ENCODE data around the gene ADGRV1.

- TF ChIP-seq, protein P1, sequence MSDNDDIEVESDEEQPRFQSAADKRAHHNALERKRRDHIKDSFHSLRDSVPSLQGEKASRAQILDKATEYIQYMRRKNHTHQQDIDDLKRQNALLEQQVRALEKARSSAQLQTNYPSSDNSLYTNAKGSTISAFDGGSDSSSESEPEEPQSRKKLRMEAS (IDR thresholded peaks at IDR 0.05; ENCODE audit: low read depth, low read length) = no peak
- TF ChIP-seq POLR2A (IDR thresholded peaks at IDR 0.05; ENCODE audit: extremely low read depth, insufficient read length) = no peak
- TF ChIP-seq MYC (IDR thresholded peaks at IDR 0.05; ENCODE audit: low read depth, low read length) = no peak
- no peak for TF ChIP-seq CTCF (IDR thresholded peaks at IDR 0.05; ENCODE audit: low read depth, low read length)
These were observed 376.1 kb downstream of the ADGRV1 start for GRCh38 chr5:90934738-90935137.

All from NB4 (cell line).